Measurements from ENCODE around the gene GTPBP4.

GTPBP4 gene

DNA sequence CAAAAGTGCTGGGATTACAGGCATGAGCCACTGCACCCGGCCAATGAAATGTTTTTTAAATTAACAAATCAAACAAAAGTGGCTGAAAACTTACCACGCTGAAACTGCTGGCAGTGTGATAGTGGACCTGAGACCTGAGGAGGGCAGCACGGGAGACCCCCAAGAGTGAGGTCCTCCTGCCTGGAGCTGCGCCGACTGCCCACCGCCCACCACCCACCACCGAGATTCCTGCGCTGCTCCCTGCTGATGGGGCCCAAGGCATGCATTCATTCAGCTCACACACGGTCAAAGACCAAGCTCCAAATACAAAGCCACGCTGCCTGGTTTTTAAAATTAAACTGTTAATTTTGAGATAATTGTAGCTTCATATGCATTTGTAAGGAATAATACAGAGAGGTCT lies 40.4 kb upstream of the GTPBP4 start:
- no peak for DNase-seq (ENCODE audit: low read depth)
- TF ChIP-seq, protein P1, sequence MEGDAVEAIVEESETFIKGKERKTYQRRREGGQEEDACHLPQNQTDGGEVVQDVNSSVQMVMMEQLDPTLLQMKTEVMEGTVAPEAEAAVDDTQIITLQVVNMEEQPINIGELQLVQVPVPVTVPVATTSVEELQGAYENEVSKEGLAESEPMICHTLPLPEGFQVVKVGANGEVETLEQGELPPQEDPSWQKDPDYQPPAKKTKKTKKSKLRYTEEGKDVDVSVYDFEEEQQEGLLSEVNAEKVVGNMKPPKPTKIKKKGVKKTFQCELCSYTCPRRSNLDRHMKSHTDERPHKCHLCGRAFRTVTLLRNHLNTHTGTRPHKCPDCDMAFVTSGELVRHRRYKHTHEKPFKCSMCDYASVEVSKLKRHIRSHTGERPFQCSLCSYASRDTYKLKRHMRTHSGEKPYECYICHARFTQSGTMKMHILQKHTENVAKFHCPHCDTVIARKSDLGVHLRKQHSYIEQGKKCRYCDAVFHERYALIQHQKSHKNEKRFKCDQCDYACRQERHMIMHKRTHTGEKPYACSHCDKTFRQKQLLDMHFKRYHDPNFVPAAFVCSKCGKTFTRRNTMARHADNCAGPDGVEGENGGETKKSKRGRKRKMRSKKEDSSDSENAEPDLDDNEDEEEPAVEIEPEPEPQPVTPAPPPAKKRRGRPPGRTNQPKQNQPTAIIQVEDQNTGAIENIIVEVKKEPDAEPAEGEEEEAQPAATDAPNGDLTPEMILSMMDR (IDR thresholded peaks at IDR 0.05; ENCODE audit: low read depth, low read length, missing control alignments) = no peak
- H3K4me3 ChIP-seq (ENCODE audit: low read depth, low read length) = no peak overlapping the region

DNA sequence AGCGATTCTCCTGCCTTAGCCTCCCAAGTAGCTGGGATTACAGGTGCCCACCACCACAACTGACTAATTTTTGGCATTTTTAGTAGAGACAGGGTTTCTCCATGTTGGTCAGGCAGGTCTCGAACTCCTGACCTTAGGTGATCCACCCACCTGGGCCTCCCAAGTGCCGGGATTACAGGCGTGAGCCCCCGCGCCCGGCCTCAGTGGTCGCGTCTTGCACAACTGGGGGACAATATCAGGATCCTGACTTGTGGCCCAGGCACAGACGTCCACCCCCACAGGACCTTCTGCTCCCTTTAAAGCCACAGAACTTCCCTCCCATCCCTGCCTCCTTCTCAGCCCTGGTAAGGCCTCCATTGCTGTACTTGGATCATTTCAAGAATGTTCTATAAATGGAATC lies 39.9 kb upstream of the GTPBP4 start:
- H3K4me3 ChIP-seq (ENCODE audit: low read depth, low read length) = no peak overlapping the region

DNA sequence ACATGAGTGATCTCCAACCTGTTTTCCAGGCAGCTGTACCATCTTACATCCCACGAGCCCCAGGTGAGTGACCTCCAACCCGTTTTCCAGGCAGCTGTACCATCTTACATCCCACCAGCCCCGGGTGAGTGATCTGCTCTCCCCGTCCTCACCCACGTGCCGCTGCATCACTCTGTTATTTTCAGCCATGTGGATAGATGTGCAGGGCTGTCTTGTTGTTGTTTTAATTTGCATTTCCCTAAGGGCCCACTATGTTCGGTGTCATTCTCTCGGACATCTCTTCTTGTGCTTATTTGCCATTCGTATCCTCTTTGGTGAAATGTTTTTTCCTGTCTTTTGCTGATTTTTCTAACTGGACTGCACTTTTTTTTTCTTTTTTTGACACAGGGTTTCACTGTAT lies 38.8 kb upstream of the GTPBP4 start:
- TF ChIP-seq, protein P1 (IDR thresholded peaks at IDR 0.05; ENCODE audit: low read depth, low read length, missing control alignments) = no peak
- no peak for DNase-seq (ENCODE audit: low read depth)
- H3K4me3 ChIP-seq (ENCODE audit: low read depth, low read length) = no peak overlapping the region

More for the DNA sequence above, 39.9 kb upstream of the GTPBP4 start:
- DNase-seq (ENCODE audit: low read depth) = no peak
- TF ChIP-seq, protein P1 (IDR thresholded peaks at IDR 0.05; ENCODE audit: low read depth, low read length, missing control alignments) = no peak

DNA sequence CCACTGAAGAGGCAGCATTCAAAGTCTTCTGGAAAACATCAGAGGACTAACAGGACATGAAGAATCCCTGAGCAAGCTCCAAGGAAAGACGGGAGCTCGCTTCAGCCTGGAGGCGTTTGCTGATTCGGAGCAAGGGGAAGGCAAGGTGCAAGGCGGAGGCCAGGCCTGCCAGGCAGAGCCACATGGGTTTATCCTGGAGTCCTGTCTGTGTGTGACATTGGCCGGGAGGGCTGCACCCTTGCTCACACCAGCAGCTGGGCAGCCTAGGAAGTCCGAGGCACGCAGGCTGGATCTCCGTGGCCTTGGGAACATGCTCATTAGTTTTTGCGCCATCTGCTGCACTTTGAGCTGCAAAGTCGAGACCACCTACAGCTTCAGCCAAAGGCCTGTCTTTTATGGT lies 34.4 kb upstream of the GTPBP4 start:
- no peak overlapping the region for H3K4me3 ChIP-seq (ENCODE audit: low read depth, low read length)
- no peak for DNase-seq (ENCODE audit: low read depth)
- TF ChIP-seq, protein P1 (IDR thresholded peaks at IDR 0.05; ENCODE audit: low read depth, low read length, missing control alignments) = no peak

DNA sequence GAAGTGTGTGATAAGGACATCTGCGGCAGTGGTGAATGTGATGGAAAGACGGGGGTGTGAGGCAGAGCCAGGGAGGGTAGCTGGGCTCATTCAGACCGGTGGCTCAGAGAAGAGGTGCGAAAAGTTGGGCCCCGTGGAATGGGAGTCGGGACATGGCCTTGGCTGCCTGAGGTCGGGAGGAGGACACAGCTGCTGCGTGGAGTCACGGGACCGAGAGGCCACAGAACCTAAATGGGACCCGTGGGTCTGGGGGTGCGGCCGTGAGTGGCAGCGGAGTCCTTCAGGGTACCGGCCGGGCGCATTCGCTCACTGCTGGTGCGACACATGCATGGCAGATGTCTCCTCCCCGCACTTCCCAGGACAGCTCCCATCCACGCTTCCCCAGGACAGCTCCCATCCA lies 33.8 kb upstream of the GTPBP4 start:
- no peak for DNase-seq (ENCODE audit: low read depth)
- no peak overlapping the region for H3K4me3 ChIP-seq (ENCODE audit: low read depth, low read length)
- TF ChIP-seq, protein P1 (IDR thresholded peaks at IDR 0.05; ENCODE audit: low read depth, low read length, missing control alignments) = no peak

DNA sequence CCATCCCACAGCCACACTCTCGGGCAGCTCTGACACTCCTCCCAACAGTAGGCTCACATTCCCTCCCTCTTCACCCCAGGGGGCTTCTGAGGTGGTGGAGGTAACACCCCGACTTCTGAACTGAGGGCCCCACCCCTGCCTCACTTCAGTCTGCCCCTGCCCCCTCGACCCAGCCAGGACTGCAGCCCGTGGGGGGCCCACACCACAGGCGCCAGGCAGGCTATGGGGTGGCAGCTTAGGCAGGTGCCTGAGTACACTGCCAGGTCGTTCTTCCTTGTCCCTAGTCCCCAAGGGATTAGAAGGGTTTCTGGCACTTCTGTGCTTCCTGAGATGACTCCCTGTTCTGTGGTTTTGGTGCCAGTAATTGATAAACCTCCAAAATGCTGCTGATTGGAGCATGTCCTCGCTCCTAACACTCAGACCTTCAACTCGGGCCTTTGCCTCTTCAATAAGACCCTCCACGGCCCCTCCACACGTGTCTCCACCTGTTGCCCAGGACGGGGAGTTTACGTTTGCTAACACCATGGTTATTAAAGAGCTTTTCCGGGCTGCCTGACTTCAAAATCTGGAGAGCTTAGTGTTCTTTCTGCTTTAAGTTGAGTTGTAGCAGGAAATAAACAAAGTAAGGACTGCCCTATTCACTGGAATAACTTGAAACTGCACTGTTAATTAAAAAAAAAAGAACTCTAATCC lies 33.0 kb upstream of the GTPBP4 start:
- TF ChIP-seq, protein P1 (IDR thresholded peaks at IDR 0.05; ENCODE audit: low read depth, low read length, missing control alignments) = no peak
- H3K4me3 ChIP-seq (ENCODE audit: low read depth, low read length) = no peak overlapping the region
- DNase-seq (ENCODE audit: low read depth) = no peak

DNA sequence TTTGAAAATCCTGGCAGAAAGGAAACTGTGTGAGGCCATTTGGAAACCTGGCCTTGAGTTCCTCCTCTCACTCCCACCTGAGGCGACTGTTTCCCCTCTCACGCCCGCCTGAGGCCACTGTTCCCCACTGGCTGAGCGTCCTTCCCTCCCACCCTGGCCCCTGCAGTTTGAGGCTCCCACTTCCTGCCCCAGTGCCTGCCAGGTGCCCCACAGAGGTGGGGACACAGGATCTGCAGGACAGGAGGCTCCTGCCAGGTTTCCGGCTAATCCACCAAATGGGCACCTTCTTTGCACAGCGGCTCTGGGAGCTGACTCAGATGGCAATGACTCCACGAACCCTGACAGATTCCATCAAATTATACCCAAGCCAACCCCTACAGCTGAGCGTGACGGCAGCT lies 32.4 kb upstream of the GTPBP4 start:
- TF ChIP-seq, protein P1 (IDR thresholded peaks at IDR 0.05; ENCODE audit: low read depth, low read length, missing control alignments) = no peak
- DNase-seq (ENCODE audit: low read depth) = no peak
- H3K4me3 ChIP-seq (ENCODE audit: low read depth, low read length) = no peak overlapping the region

All from GM12864 (cell line).